GM19328 (cell line): Measurements from ENCODE around the gene LRRC36.
"Not testable (repeated sequence)": the region's sequence is repeated elsewhere in the genome, so short reads cannot be mapped to it uniquely, and the experiment has no call there.

Source experiments
- ATAC-seq: cut with Tn5 transposase; IDR thresholded peaks from one replicate; pipeline ENCODE4 v1.9.1; 2021; ENCODE audit warnings: mild to moderate bottlenecking, moderate library complexity; ENCODE audit not compliant: unreplicated experiment

The LRRC36 gene

GRCh38 chr16:67399749-67400704, 73.4 kb downstream of the LRRC36 start:
- no peak for ATAC-seq

DNA sequence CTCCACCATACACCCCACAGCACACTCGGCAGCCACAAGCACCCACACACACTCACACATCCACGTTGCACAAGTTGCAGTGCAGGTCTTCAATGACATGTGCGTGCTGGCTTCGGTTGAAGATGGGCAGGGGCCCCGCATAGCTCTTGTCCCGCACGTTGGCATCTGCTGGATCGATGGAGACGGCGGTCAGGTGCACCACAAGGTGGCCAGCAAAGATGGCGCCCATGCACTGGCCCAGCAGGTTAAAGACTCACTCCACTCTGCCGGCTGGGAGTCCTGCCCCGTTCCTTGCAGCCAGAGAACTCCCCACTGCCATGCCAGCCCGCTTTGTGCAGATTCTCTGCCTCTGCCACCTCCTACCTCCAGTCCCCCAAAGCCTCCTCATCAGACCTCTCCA, 74.3 kb downstream of the LRRC36 start:
- ATAC-seq: no peak

- no peak for ATAC-seq
Observed at GRCh38 chr16:67403976-67404555, 77.5 kb downstream of the LRRC36 start.

DNA sequence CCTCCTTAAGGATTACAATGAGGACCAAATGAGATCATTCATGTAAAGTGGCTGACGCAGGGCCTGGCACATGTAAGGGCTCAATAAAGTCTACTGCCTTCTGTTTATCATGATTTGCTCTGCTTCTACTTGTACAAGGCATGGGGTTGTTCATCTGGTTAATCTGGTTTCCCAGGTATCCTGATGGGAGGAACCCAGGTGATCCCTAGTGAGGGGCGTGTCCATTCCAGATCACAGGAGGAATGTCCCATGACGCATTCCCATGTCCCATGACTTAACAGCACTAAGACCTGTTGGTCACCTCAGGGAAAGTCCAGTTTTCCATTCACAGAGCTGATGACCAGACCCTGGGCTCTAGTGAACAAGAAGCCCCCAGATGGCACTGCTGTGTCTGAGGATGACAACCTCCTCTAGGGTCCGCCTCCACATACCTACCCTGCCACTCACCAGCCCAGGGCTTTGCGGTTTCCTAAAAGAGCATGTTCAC, 78.2 kb downstream of the LRRC36 start:
- ATAC-seq: no peak

DNA sequence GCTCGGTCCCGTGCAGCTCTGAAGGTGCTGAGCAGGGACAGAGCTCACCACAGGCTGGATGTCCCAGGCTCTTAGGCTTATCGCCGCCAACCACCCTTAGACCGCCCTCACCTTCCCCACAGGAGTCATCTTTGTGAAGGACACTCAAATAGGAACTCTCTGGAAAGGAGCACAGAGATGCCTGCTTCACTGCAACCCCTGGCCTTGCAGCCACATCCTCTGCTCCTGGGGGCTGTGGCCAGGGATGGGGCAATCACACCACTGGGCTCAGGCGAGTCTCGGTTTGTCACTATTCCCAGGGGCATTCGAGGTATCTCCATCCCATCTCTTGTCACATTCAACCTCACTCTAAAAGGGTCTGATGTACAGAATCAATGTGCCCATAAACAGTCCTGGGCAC, 78.7 kb downstream of the LRRC36 start:
- no peak for ATAC-seq

- ATAC-seq: no peak
Observed at GRCh38 chr16:67406111-67406971, 79.7 kb downstream of the LRRC36 start.

DNA sequence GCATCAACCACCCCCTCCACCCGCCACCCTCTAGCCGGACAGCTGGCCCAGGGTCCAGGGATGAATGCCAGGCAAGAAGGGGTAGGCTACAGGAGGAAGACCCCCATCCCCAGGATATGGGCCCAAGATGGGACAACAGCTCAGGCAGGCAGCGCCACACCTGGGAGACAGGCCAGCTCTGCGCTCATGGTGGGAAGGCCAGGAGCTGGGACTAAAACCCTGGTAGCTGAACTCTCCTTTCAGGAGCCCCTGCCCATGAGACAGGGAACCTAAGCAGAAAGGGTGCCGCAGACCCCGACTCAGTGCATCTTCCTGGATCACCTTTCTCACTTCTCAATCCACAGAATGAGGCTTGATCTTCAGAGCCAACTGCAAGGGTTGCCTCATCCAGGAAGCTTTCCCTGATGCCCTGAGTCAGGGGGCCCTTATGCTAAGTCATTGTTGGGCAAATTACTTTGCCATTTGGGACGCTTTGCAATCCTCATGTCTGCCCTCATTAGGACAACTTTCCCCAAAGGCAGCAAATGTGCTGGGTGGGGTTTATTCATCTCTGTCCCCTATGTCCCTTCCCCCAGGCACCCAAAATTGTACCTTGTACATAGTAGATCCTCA, 80.7 kb downstream of the LRRC36 start:
- ATAC-seq: no peak

DNA sequence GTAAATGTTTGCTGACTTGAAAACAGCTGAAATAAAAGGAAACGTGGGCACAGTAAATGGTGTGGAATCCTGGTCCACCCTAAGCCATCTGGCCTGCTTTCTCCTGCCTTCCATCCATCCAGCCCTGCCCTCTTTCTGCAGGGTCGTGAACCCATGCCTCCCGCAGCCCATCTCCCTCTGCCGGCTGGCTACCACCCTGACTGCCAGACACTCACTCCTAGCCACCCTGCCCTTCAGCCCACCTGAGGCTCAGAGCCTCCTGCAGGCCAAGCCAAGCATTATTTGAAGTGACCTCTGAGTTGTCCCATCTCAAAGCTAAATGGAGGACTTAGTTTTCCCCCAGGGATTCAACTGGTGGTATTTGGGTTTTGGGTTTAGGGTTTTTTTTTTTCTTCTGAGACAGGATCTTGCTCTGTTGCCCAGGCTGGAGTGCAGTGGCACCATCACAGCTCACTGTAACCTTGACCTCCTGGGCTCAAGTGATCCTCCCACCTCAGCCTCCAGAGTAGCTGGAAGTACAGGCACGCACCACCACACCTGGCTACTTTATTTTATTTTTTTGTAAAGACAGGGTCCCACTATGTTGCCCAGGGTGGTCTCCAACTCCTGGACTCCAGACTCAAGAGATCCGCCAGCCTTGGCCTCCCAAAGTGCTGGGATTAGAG, 81.3 kb downstream of the LRRC36 start:
- ATAC-seq: no peak

DNA sequence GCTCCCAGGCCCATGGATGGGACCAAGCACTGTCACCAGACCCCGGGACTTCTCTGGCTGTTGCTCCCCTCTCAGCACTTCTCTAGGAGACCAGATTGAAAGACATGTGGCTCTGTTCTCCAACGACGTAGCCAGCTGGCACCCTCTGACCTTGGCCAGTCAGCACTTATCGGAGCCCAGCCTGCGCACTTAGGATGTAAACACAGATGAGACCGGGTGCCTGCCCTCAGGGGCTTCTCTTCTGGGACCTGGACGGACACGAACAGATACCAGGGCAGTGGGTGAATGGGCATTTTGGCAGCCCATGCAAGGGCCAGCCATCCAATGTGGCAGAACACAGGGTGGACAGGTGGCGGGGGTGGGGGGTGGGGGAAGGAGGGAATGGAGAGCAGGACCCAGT, 83.0 kb downstream of the LRRC36 start:
- ATAC-seq: no peak

GRCh38 chr16:67411339-67411738, 84.7 kb downstream of the LRRC36 start:
- no peak for ATAC-seq

DNA sequence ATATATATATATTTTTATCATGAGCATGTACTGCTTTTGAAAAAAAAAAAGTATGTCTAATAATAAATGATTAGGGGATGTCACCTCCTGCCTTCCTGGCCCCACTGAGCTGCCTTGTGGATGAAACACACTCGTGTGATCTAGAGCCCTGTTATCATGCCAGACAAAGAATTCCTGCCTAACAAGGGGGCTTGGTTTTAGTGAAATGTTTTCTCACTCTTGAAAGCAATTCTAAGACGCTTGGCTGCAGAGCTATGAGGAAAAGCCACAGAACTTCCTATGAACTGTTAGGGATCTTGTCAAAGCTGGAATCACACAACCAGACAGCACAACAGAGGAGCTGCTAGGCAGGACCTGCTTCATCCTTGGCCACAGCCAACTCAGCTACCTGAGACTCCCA, 85.7 kb downstream of the LRRC36 start:
- no peak for ATAC-seq

DNA sequence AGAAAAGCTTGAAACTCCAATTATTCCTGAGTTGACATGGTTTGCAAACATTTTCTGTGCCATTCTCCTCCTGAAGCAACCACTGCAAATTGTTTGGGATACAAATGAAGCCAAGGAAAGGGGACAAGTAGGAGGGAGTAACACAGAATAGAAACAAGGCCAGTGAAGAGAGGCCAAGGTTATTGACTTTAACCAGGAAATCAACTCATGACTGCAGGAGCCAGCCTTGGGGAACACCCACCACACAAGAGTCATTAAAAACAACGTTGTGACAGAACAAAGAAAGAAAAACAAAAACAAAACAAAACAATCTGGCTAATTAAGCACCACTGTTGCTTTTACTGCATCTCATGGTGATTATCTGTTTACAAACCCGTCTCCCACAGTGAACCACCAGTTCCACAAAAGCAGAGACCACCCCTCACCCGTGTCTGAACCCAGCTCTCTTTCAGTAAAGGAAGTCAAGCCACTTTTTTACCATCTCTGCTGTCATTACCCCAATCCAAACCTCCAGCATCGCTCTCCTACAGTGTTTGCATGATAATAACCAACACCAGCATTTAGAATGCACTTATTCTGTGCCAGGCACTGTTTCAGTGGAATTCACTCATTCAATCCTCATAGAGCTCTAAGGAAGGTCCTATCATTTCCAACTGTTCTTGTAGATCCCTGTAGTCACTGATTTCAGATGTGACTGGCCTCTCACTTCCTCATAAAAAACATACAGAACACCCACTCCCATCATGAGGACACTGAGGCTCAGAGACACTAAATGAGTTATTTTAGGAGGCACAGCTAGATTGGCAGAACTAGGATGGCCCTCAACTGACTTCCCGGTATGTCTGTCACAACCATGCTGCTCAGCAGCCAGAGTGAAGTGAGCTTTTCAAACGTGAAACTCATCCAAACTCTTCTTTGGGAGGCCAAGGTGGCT, 87.6 kb downstream of the LRRC36 start:
- ATAC-seq: no peak

GRCh38 chr16:67415421-67415820, 88.8 kb downstream of the LRRC36 start:
- not testable (repeated sequence) for ATAC-seq

DNA sequence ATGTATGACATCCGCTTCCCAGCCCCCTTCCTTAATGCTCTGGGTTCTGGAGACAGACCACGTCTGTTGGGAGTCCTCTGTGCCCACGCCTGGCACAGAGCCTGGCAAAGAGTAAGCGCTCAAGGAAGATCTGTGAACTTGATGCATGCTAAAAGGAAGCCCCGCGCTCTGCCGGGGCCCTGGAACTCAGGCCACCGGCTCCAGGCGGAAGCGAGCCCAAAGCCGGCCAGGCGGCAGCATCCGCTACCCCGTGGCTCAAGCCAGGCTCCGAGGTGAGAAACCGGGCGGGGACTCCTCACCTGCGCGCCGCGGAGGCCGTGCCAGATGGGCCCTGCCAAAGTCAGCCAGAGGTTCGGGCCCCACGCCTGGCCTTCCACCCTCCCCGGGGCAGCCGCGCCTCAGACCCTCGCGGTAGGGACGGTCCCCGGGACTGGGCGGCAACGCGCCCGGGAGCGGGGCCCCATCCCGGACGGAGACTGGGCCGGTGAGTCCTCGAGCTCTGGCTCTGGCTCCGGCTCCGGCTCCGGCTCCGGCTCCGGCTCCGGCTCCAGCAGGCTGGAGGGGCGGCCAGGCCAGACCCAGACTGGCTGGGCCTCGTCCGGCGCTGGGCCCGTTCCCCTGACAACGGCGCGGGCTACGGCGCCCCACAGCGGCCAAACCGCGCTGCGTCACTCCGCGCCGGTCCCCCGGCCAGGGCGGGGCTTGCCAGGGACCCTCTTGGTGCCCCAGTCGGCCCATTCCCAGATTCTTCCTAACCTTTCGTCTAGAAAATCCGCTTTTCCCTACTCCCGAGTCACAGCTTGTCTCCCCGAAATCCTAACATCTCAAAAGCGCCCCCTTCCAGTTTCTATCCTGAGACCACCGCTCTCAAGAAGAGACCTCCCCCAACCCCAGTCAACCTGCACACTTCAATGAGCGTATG, 89.5 kb downstream of the LRRC36 start, which contains the start of gene ZDHHC1:
Gene ZDHHC1 (minus strand): TSS at position 606 of the 922 bp plus-strand sequence. CDS start 8,702 bp downstream, outside the sequence.
- no peak for ATAC-seq

GRCh38 chr16:67417333-67418061, 90.9 kb downstream of the LRRC36 start:
- no peak for ATAC-seq

DNA sequence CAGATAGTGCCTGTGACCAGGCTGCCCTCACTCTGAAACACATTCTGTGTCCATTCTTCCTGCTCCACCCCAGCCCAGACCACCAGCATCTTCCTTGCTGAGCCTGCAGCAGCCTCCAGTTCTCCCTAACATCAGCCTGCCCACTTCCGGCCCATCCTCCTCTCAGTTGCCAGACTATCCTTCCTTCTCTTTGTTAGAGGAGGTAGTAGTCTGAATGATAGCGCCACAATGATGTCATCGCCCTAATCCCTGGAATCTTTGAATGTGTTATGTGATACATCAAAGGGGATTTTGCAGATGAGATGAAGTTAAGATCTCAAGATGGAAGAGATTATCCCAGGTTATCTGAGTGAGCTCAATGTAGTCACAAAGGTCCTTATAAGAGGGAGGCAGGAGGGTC, 92.9 kb downstream of the LRRC36 start:
- ATAC-seq: no peak

DNA sequence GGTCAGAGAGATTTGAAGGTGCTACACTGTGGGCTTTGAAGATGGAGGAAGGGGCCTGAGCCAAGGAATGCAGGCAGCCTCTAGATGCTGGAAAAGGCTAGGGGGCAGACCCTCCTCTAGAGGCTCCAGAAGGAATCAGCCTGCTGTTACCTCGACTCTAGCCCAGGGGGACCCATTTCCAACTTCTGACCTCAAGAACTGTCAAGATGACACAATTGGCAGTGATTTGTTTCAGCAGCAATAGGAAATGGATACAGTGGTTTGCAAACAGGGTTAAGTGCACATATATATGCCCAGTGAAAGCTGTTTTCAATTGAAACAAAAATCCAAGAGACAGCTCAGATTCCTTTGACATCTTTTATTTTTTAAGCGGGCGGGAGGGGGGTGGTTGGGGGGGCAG, 93.3 kb downstream of the LRRC36 start:
- no peak for ATAC-seq
